ENCODE results near the gene ZBTB24. TPM values are rescaled to one million over a fixed set of nuclear protein-coding genes. Genes with fewer than 3 reads are reported as not detected.
"Not testable (repeated sequence)": the region's sequence is repeated elsewhere in the genome, so short reads cannot be mapped to it uniquely, and the experiment has no call there.

Gene ZBTB24
- polyA plus RNA-seq, 3 donors, result 3.1 to 4.7 (median 3.4) TPM

DNA sequence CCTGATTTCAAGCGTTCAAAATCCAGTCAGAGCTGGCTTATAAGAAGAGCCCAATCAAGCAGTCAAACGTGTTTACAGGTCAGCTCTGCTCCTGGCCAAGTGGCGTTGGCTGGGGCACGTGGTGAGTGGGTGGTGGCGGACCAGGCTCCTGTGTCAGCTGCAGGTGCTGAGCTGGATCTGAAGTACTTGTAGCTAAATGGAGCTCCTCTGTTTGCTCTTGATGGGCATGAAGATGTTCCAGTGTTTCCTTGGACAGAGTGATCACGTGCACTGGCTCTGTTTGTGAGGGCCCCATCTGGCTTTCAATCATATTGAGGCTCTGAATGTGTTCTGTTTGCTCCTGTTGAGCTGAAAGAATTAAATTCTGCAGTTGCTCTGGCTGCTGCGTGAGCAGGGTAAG is 17.2 kb downstream of the ZBTB24 start:
- 96% methylated on average over 7 of the region's 7 CpGs for WGBS (ENCODE audit: insufficient coverage)
- Mint-ChIP-seq H3K4me3 (no peak overlapping the region), H3K9me3 (peaks cover 0 to 5% (median 0%) of the 10 kb centered on the region in 7 donors), H3K27me3 (ENCODE audit: low read depth in 3 of 3) (peaks cover 0 to 2% (median 0%) of the 10 kb centered on the region in 3 donors), H3K36me3 (peaks cover 83 to 86% of the 10 kb centered on the region in 2 donors), H3K4me1 (no peaks in the 10 kb centered on the region), H3K27ac (no peak overlapping the region)
- no peak overlapping the region for H3K4me2 ChIP-seq (replicated peaks; ENCODE audit: extremely low read depth, low read length, poor library complexity, severe bottlenecking)
- H3K36me3 ChIP-seq (replicated peaks in 1 of 2; ENCODE audit: control insufficient read depth in 1 of 2, insufficient read depth in 2 of 2, low read length in 2 of 2), result peaks cover 78 to 98% of the 10 kb centered on the region in 2 donors
- H3K79me2 ChIP-seq (ENCODE audit: insufficient read depth, low read length), result no peaks in the 10 kb centered on the region
- peaks cover 3% of the 10 kb centered on the region for H4K20me1 ChIP-seq (ENCODE audit: insufficient read depth, low read length)
- no peak overlapping the region for H3K27ac ChIP-seq (ENCODE audit: low read depth in 1 of 2, low read length in 2 of 2)
- no peak overlapping the region for H3K4me3 ChIP-seq (replicated peaks in 1 of 3; ENCODE audit: low read depth in 2 of 3, low read length in 3 of 3)
- H3K9ac ChIP-seq (ENCODE audit: insufficient read depth, low read length, poor library complexity, severe bottlenecking), result no peak overlapping the region
- peaks cover 0 to 2% of the 10 kb centered on the region in 2 donors for H3K9me3 ChIP-seq (replicated peaks in 1 of 2; ENCODE audit: control insufficient read depth in 1 of 2, insufficient read depth in 1 of 2, low read length in 2 of 2)
- H2AFZ ChIP-seq (ENCODE audit: insufficient read depth, low read depth, low read length, poor library complexity, severe bottlenecking), result no peak overlapping the region
- intact Hi-C loops (cut with micrococcal nuclease), result no loop called here
- no peaks in the 10 kb centered on the region for H3K27me3 ChIP-seq (ENCODE audit: control insufficient read depth in 2 of 2, insufficient read depth in 2 of 2, low read length in 2 of 2)
- no peak for DNase-seq
- TF ChIP-seq, protein P1, sequence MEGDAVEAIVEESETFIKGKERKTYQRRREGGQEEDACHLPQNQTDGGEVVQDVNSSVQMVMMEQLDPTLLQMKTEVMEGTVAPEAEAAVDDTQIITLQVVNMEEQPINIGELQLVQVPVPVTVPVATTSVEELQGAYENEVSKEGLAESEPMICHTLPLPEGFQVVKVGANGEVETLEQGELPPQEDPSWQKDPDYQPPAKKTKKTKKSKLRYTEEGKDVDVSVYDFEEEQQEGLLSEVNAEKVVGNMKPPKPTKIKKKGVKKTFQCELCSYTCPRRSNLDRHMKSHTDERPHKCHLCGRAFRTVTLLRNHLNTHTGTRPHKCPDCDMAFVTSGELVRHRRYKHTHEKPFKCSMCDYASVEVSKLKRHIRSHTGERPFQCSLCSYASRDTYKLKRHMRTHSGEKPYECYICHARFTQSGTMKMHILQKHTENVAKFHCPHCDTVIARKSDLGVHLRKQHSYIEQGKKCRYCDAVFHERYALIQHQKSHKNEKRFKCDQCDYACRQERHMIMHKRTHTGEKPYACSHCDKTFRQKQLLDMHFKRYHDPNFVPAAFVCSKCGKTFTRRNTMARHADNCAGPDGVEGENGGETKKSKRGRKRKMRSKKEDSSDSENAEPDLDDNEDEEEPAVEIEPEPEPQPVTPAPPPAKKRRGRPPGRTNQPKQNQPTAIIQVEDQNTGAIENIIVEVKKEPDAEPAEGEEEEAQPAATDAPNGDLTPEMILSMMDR (IDR thresholded peaks at IDR 0.05), result no peak
- no peaks in the 10 kb centered on the region for H3K4me1 ChIP-seq (ENCODE audit: control insufficient read depth in 1 of 2, insufficient read depth in 2 of 2, low read length in 2 of 2)

- Mint-ChIP-seq H3K4me3 (no peak overlapping the region), H3K27ac (no peak overlapping the region), H3K4me1 (peaks cover 27% of the 10 kb centered on the region), H3K36me3 (peaks cover 45 to 51% of the 10 kb centered on the region in 2 donors), H3K27me3 (ENCODE audit: low read depth in 3 of 3) (no peaks in the 10 kb centered on the region), H3K9me3 (peaks cover 0 to 5% (median 0%) of the 10 kb centered on the region in 7 donors)
- Histone ChIP-seq H3K4me3 (replicated peaks in 1 of 3; ENCODE audit: low read depth in 2 of 3, low read length in 3 of 3) (no peak overlapping the region), H3K4me1 (ENCODE audit: control insufficient read depth in 1 of 2, insufficient read depth in 2 of 2, low read length in 2 of 2) (peaks cover 23 to 24% of the 10 kb centered on the region in 2 donors), H3K27ac (ENCODE audit: low read depth in 1 of 2, low read length in 2 of 2) (no peak overlapping the region), H3K79me2 (ENCODE audit: insufficient read depth, low read length) (no peaks in the 10 kb centered on the region), H3K9ac (ENCODE audit: insufficient read depth, low read length, poor library complexity, severe bottlenecking) (no peak overlapping the region), H3K9me3 (replicated peaks in 1 of 2; ENCODE audit: control insufficient read depth in 1 of 2, insufficient read depth in 1 of 2, low read length in 2 of 2) (peaks cover 0 to 2% of the 10 kb centered on the region in 2 donors), H3K27me3 (ENCODE audit: control insufficient read depth in 2 of 2, insufficient read depth in 2 of 2, low read length in 2 of 2) (no peaks in the 10 kb centered on the region), H3K36me3 (replicated peaks in 1 of 2; ENCODE audit: control insufficient read depth in 1 of 2, insufficient read depth in 2 of 2, low read length in 2 of 2) (peaks cover 46 to 60% of the 10 kb centered on the region in 2 donors), H4K20me1 (ENCODE audit: insufficient read depth, low read length) (peaks cover 3% of the 10 kb centered on the region), H3K4me2 (replicated peaks; ENCODE audit: extremely low read depth, low read length, poor library complexity, severe bottlenecking) (no peak overlapping the region), H2AFZ (ENCODE audit: insufficient read depth, low read depth, low read length, poor library complexity, severe bottlenecking) (no peak overlapping the region)
- intact Hi-C loops (cut with micrococcal nuclease), result no loop called here
- no CpG with 5 or more reads among the region's 1 CpG for WGBS (ENCODE audit: insufficient coverage)
- TF ChIP-seq, protein P1 (IDR thresholded peaks at IDR 0.05), result no peak
- DNase-seq, result no peak
These were observed 21.1 kb downstream of the ZBTB24 start for GRCh38 chr6:109461733-109462526.

- peaks cover 31 to 32% of the 10 kb centered on the region in 2 donors for H3K4me1 ChIP-seq (ENCODE audit: control insufficient read depth in 1 of 2, insufficient read depth in 2 of 2, low read length in 2 of 2)
- H3K4me3 ChIP-seq (replicated peaks in 1 of 3; ENCODE audit: low read depth in 2 of 3, low read length in 3 of 3); H4K20me1 ChIP-seq (ENCODE audit: insufficient read depth, low read length); H3K27me3 ChIP-seq (ENCODE audit: control insufficient read depth in 2 of 2, insufficient read depth in 2 of 2, low read length in 2 of 2); H3K9me3 Mint-ChIP-seq; H3K4me2 ChIP-seq (replicated peaks; ENCODE audit: extremely low read depth, low read length, poor library complexity, severe bottlenecking); H3K4me3 Mint-ChIP-seq; H3K27ac ChIP-seq (ENCODE audit: low read depth in 1 of 2, low read length in 2 of 2); H3K27me3 Mint-ChIP-seq (ENCODE audit: low read depth in 3 of 3); H2AFZ ChIP-seq (ENCODE audit: insufficient read depth, low read depth, low read length, poor library complexity, severe bottlenecking); H3K27ac Mint-ChIP-seq; H3K9ac ChIP-seq (ENCODE audit: insufficient read depth, low read length, poor library complexity, severe bottlenecking); H3K79me2 ChIP-seq (ENCODE audit: insufficient read depth, low read length); H3K9me3 ChIP-seq (replicated peaks in 1 of 2; ENCODE audit: control insufficient read depth in 1 of 2, insufficient read depth in 1 of 2, low read length in 2 of 2); DNase-seq; intact Hi-C loops (cut with micrococcal nuclease): not testable (repeated sequence)
- peaks cover 34% of the 10 kb centered on the region for H3K4me1 Mint-ChIP-seq
- H3K36me3 Mint-ChIP-seq, result peaks cover 39 to 44% of the 10 kb centered on the region in 2 donors
- WGBS (ENCODE audit: insufficient coverage), result no CpG with 5 or more reads among the region's 1 CpG
- H3K36me3 ChIP-seq (replicated peaks in 1 of 2; ENCODE audit: control insufficient read depth in 1 of 2, insufficient read depth in 2 of 2, low read length in 2 of 2), result peaks cover 39 to 53% of the 10 kb centered on the region in 2 donors
These were observed 21.8 kb downstream of the ZBTB24 start for GRCh38 chr6:109461205-109461604.
